H1 (cell line): ENCODE results near the gene MT4. TPM values are rescaled to one million over a fixed set of nuclear protein-coding genes. Genes with fewer than 3 reads are reported as not detected.

Source experiments
- CTCF ChIA-PET: fragments of 300-600 bp; sonication (Branson Sonifier 250); formaldehyde crosslinking; loops from one replicate; lab custom pipeline; 2021; ENCODE audit not compliant: partially characterized antibody; lab: Charles Lee
- POLR2A ChIA-PET: fragments of 300-600 bp; sonication (Branson Sonifier 250); formaldehyde crosslinking; loops from one replicate; lab custom pipeline; 2021; ENCODE audit warnings: inconsistent platforms; ENCODE audit not compliant: partially characterized antibody; lab: Charles Lee
- DNase-seq, 2 experiments: peaks; one replicate each; pipeline versions ENCODE4 v3.0.0 to v3.0.0-alpha.2; 2010 to 2022; ENCODE audit warnings: low spot score in 2 of 2, low read depth in 1 of 2, mixed read lengths in 1 of 2
- FAIRE-seq: peaks from 2 replicates; lab custom pipeline; 2011; peaks lifted over from hg19 to GRCh38; lab: Jason Lieb, UNC
- H2AFZ ChIP-seq: 2 replicates; pipeline ENCODE4 v1.8.1; 2012; ENCODE audit warnings: low read length, inconsistent platforms
- H2AK5ac ChIP-seq: 2 replicates; pipeline ENCODE4 v1.6.1; 2013; ENCODE audit warnings: low read depth, low read length
- H2BK120ac ChIP-seq: replicated peaks from 2 replicates; pipeline ENCODE3; 2013; ENCODE audit warnings: low read depth, low read length, inconsistent platforms
- H2BK12ac ChIP-seq: 2 replicates; pipeline ENCODE4 v1.6.1; 2013; ENCODE audit warnings: low read depth, low read length
- H2BK15ac ChIP-seq: 2 replicates; pipeline ENCODE4 v1.6.1; 2013; ENCODE audit warnings: low read length
- H2BK20ac ChIP-seq: 2 replicates; pipeline ENCODE4 v1.6.1; 2013; ENCODE audit warnings: low read length
- H2BK5ac ChIP-seq: 2 replicates; pipeline ENCODE4 v1.6.1; 2013; ENCODE audit warnings: low read depth, low read length
- H3K14ac ChIP-seq: 2 replicates; pipeline ENCODE4 v1.6.1; 2013; ENCODE audit warnings: inconsistent platforms; ENCODE audit not compliant: insufficient read length
- H3K18ac ChIP-seq: 2 replicates; pipeline ENCODE4 v1.6.1; 2013; ENCODE audit warnings: low read length; ENCODE audit errors: extremely low read depth
- H3K23ac ChIP-seq: 2 replicates; pipeline ENCODE4 v1.6.1; 2013; ENCODE audit warnings: inconsistent platforms; ENCODE audit not compliant: insufficient read length
- H3K23me2 ChIP-seq: 2 replicates; pipeline ENCODE4 v1.6.1; 2013; ENCODE audit warnings: low read depth, low read length
- H3K27ac ChIP-seq: 2 replicates; pipeline ENCODE4 v1.6.1; 2011; ENCODE audit warnings: low read depth, low read length, inconsistent platforms
- H3K27me3 ChIP-seq, 4 experiments: replicated peaks in 1 of 4; 1 replicate in 1 of 4; 2 replicates in 3 of 4; pipeline versions ENCODE4 v1.6.1 to v1.8.1; 2011 to 2013; ENCODE audit warnings: low read length in 3 of 4, mild to moderate bottlenecking in 3 of 4, inconsistent platforms in 2 of 4, mixed read lengths in 2 of 4, moderate library complexity in 1 of 4; ENCODE audit not compliant: control insufficient read depth in 3 of 4, insufficient read depth in 3 of 4; ENCODE audit errors: extremely low read depth in 1 of 4
- H3K36me3 ChIP-seq, 4 experiments: 2 replicates each; pipeline versions ENCODE4 v1.6.1 to v1.8.1; 2011 to 2013; ENCODE audit warnings: mild to moderate bottlenecking in 4 of 4, low read length in 3 of 4, moderate library complexity in 2 of 4, control low read depth in 1 of 4, inconsistent platforms in 1 of 4; ENCODE audit not compliant: insufficient read depth in 4 of 4, control insufficient read depth in 2 of 4
- H3K4ac ChIP-seq: replicated peaks from 2 replicates; pipeline ENCODE3; 2013; ENCODE audit warnings: low read length, low read depth, mixed read lengths, inconsistent platforms; ENCODE audit not compliant: insufficient read length
- H3K4me1 ChIP-seq, 4 experiments: replicated peaks in 1 of 4; 1 replicate in 1 of 4; 2 replicates in 3 of 4; pipeline versions ENCODE4 v1.6.1 to v1.8.1; 2011 to 2013; ENCODE audit warnings: low read length in 3 of 4, inconsistent platforms in 2 of 4, mixed read lengths in 1 of 4; ENCODE audit not compliant: insufficient read depth in 4 of 4, control insufficient read depth in 3 of 4
- H3K4me2 ChIP-seq, 2 experiments: 2 replicates each; pipeline versions ENCODE4 v1.6.1 to v1.8.1; 2011 to 2013; ENCODE audit warnings: low read depth in 2 of 2, low read length in 2 of 2, control low read depth in 1 of 2, inconsistent platforms in 1 of 2, mild to moderate bottlenecking in 1 of 2; ENCODE audit not compliant: insufficient read depth in 1 of 2
- H3K4me3 ChIP-seq, 4 experiments: fragments of 200-600, 300-600 bp in 1 of 4; sonication (generic), shearing (Covaris generic), sonication (Bioruptor Twin) in 1 of 4; 2 replicates each; pipeline versions ENCODE4 v1.5.1 to v1.8.1; 2011 to 2016; ENCODE audit warnings: low read length in 4 of 4, low read depth in 3 of 4, control low read depth in 2 of 4, inconsistent platforms in 2 of 4, mild to moderate bottlenecking in 2 of 4, mixed read lengths in 1 of 4, moderate library complexity in 1 of 4; ENCODE audit not compliant: insufficient read depth in 2 of 4; ENCODE audit errors: extremely low read depth in 1 of 4
- H3K56ac ChIP-seq: replicated peaks from 2 replicates; pipeline ENCODE3; 2013; ENCODE audit warnings: low read depth, mild to moderate bottlenecking, mixed read lengths, low read length, inconsistent platforms; ENCODE audit not compliant: insufficient read length
- H3K79me1 ChIP-seq: 2 replicates; pipeline ENCODE4 v1.6.1; 2013; ENCODE audit warnings: low read depth, low read length, control low read depth
- H3K79me2 ChIP-seq, 2 experiments: 2 replicates each; pipeline versions ENCODE4 v1.6.1 to v1.8.1; 2012 to 2013; ENCODE audit warnings: low read length in 2 of 2, mild to moderate bottlenecking in 2 of 2, inconsistent platforms in 1 of 2; ENCODE audit not compliant: insufficient read depth in 2 of 2, control insufficient read depth in 1 of 2
- H3K9ac ChIP-seq, 4 experiments: replicated peaks in 1 of 4; 1 replicate in 1 of 4; 2 replicates in 3 of 4; pipeline versions ENCODE4 v1.6.1 to v1.8.1; 2011 to 2013; ENCODE audit warnings: low read depth in 3 of 4, low read length in 3 of 4, control low read depth in 2 of 4, mild to moderate bottlenecking in 2 of 4, moderate library complexity in 2 of 4, inconsistent platforms in 1 of 4; ENCODE audit errors: extremely low read depth in 1 of 4
- H3K9me3 ChIP-seq, 2 experiments: 2 replicates each; pipeline versions ENCODE4 v1.6.1 to v1.8.1; 2012 to 2013; ENCODE audit warnings: mild to moderate bottlenecking in 2 of 2, moderate library complexity in 2 of 2, control low read depth in 1 of 2, inconsistent platforms in 1 of 2, low read depth in 1 of 2, low read length in 1 of 2, mixed read lengths in 1 of 2; ENCODE audit not compliant: insufficient read depth in 2 of 2
- H4K20me1 ChIP-seq, 2 experiments: replicated peaks in 1 of 2; 2 replicates each; pipeline versions ENCODE3 to v1.8.1; 2011 to 2013; ENCODE audit warnings: inconsistent platforms in 2 of 2, low read length in 2 of 2, mild to moderate bottlenecking in 1 of 2; ENCODE audit not compliant: insufficient read depth in 2 of 2, control insufficient read depth in 1 of 2
- H4K5ac ChIP-seq: 2 replicates; pipeline ENCODE4 v1.6.1; 2013; ENCODE audit warnings: low read length, low read depth, mixed read lengths, inconsistent platforms; ENCODE audit not compliant: insufficient read length
- H4K8ac ChIP-seq: 2 replicates; pipeline ENCODE4 v1.8.0; 2013; ENCODE audit warnings: mild to moderate bottlenecking, moderate library complexity, low read length, inconsistent platforms; ENCODE audit not compliant: insufficient read depth; ENCODE audit errors: extremely low read depth
- H4K91ac ChIP-seq: replicated peaks from 2 replicates; pipeline ENCODE3; 2013; ENCODE audit warnings: low read length, mixed read lengths, inconsistent platforms; ENCODE audit not compliant: insufficient read length
- CTCF ChIP-seq, 3 experiments: IDR thresholded peaks; 1 replicate in 2 of 3; 2 replicates in 1 of 3; pipeline versions ENCODE4 v1.5.1 to v1.6.1; 2011; ENCODE audit warnings: low read length in 3 of 3, mild to moderate bottlenecking in 3 of 3, inconsistent platforms in 2 of 3, low read depth in 1 of 3, moderate library complexity in 1 of 3; ENCODE audit not compliant: insufficient read depth in 1 of 3; ENCODE audit errors: control extremely low read depth in 1 of 3
- HDAC2 ChIP-seq, 2 experiments: fragments of 300-600 bp in 1 of 2; sonication (generic) in 1 of 2; IDR thresholded peaks; 2 replicates each; pipeline ENCODE4 v1.6.1; 2011 to 2012; ENCODE audit warnings: low read depth in 2 of 2, low read length in 2 of 2, mild to moderate bottlenecking in 2 of 2, moderate library complexity in 2 of 2, borderline replicate concordance in 1 of 2, inconsistent platforms in 1 of 2
- KDM1A ChIP-seq: fragments of 200-600, 300-600 bp; sonication (generic); IDR thresholded peaks from 2 replicates; pipeline ENCODE4 v1.7.1; 2016; ENCODE audit warnings: mild to moderate bottlenecking, low read length, borderline replicate concordance
- KDM4A ChIP-seq: IDR thresholded peaks from one replicate; pipeline ENCODE4 v1.7.1; 2012; ENCODE audit warnings: low read depth, mild to moderate bottlenecking, moderate library complexity, low read length, inconsistent platforms; ENCODE audit not compliant: severe bottlenecking
- POU5F1 ChIP-seq: IDR thresholded peaks from 2 replicates; pipeline ENCODE4 v1.6.1; 2011; ENCODE audit warnings: low read depth, mild to moderate bottlenecking, low read length, moderate library complexity
- RAD21 ChIP-seq, 2 experiments: IDR thresholded peaks in 1 of 2; conservative IDR thresholded peaks in 1 of 2; 2 replicates each; pipeline ENCODE4 v1.6.1; 2011; ENCODE audit warnings: low read depth in 2 of 2, low read length in 2 of 2, improper control_type of control experiment in 1 of 2, inconsistent platforms in 1 of 2, mild to moderate bottlenecking in 1 of 2, moderate library complexity in 1 of 2
- RBBP5 ChIP-seq: IDR thresholded peaks from 2 replicates; pipeline ENCODE4 v1.7.1; 2012; ENCODE audit warnings: low read depth, mild to moderate bottlenecking, inconsistent platforms, low read length, moderate library complexity, borderline replicate concordance
- SIN3A ChIP-seq, 2 experiments: IDR thresholded peaks in 1 of 2; conservative IDR thresholded peaks in 1 of 2; 2 replicates each; pipeline ENCODE4 v1.6.1; 2011 to 2012; ENCODE audit warnings: low read length in 2 of 2, improper control_type of control experiment in 1 of 2, low read depth in 1 of 2, mild to moderate bottlenecking in 1 of 2
- SP2 ChIP-seq: IDR thresholded peaks from 2 replicates; pipeline ENCODE4 v1.6.1; 2012; ENCODE audit warnings: mild to moderate bottlenecking, low read length, inconsistent platforms
- SP4 ChIP-seq: IDR thresholded peaks from 2 replicates; pipeline ENCODE4 v1.6.1; 2012; ENCODE audit warnings: low read length, inconsistent platforms
- WGBS, 2 experiments: shearing (Covaris generic) in 1 of 2; methylation state at CpG; one replicate each; pipeline versions ENCODE4 v1.1.6 to v1.1.7; 2013 to 2015; ENCODE audit warnings: low lambda C conversion rate in 2 of 2, mixed read lengths in 2 of 2, inconsistent platforms in 1 of 2, low coverage in 1 of 2, missing lambda C conversion rate in 1 of 2; ENCODE audit not compliant: insufficient replicate concordance in 2 of 2, insufficient coverage in 1 of 2, insufficient read length in 1 of 2; ENCODE audit errors: extremely low coverage in 1 of 2, missing lambda C conversion rate in 1 of 2; 5-methylcytosine and 5-hydroxymethylcytosine counted together
- polyA plus RNA-seq, 7 experiments: library from polyadenylated mRNA; depleted of rRNA in 3 of 7; stranded (reverse) in 5 of 7; unstranded in 2 of 7; fragments of >200 nt in 5 of 7; fragments of 200-250 nt in 2 of 7; gene quantifications; 1 replicate in 5 of 7; 2 replicates in 1 of 7; 4 replicates in 1 of 7; pipeline versions ENCODE4 v1.2.1 to v1.2.3, GENCODE V29; 2011 to 2013; ENCODE audit warnings: missing spikeins in 2 of 7, mixed read lengths in 2 of 7
- total RNA-seq: library from RNA; stranded (reverse); fragmentation: NEBNext Ultra II Directional; extraction: Animal tissue kit (Norgen Biotek cat#: 25700); gene quantifications from 2 replicates; pipeline ENCODE4 v1.2.1, GENCODE V29; 2021

Gene MT4
- total and polyA plus RNA-seq, 2 of the 8 experiments (the other 6 are each of a cell fraction or from before 2014, with no cell fraction given): not detected

GRCh38 chr16:56603589-56603988, 38.7 kb downstream of the MT4 start:
- Histone ChIP-seq H3K4me1 (peaks cover 0 to 6% (median 3%) of the 10 kb centered on the region in 4 experiments; a peak in 3 of 7 replicates), H2BK120ac (no peak overlapping the region), H2AK5ac (no peak overlapping the region), H3K23me2 (peaks cover 7% of the 10 kb centered on the region; the same call in 1 of the 2 replicates), H2AFZ (no peak overlapping the region), H3K4me2 (no peak overlapping the region), H2BK15ac (no peak overlapping the region), H3K23ac (no peak overlapping the region), H3K4me3 (no peak overlapping the region), H3K27ac (no peak overlapping the region), H3K4ac (no peak overlapping the region), H3K79me2 (no peaks in the 10 kb centered on the region), H3K79me1 (no peaks in the 10 kb centered on the region), H4K91ac (no peak overlapping the region), H2BK12ac (no peak overlapping the region), H4K5ac (no peak overlapping the region), H3K56ac (no peak overlapping the region), H3K9me3 (no peaks in the 10 kb centered on the region), H4K8ac (no peak overlapping the region), H2BK5ac (no peak overlapping the region), H3K9ac (no peak overlapping the region), H3K36me3 (no peaks in the 10 kb centered on the region), H3K27me3 (peaks cover 2 to 25% (median 17%) of the 10 kb centered on the region in 4 experiments), H3K14ac (no peak overlapping the region), H2BK20ac (no peak overlapping the region), H4K20me1 (peaks cover 0 to 2% of the 10 kb centered on the region in 2 experiments), H3K18ac (no peak overlapping the region)
- peak; percentile 28 for FAIRE-seq
- ChIA-PET CTCF (interaction anchor here (0.7 to 9.2 kb wide), 24 partner anchors 8 to 188 kb away, joined by 3 to 85 read pairs (median 4); partner anchors contain the start of genes MT1E and MT3), POLR2A (interaction anchor here (0.7 to 1.0 kb wide), 2 partner anchors 22 to 64 kb away, joined by 3 to 5 read pairs; partner anchors contain the start of genes MT1E and MT1G)
- no peak for DNase-seq
- WGBS, 2 experiments: 76% methylated on average over 4 of the region's 4 CpGs; no CpG with 5 or more reads in 1 of the 2 experiments
- no peak for TF ChIP-seq SP4
- no peak for TF ChIP-seq KDM4A
- TF ChIP-seq SP2: no peak
- TF ChIP-seq KDM1A: no peak
- TF ChIP-seq CTCF (IDR thresholded peaks at IDR 0.05; ENCODE audit: control extremely low read depth in 1 of 3, insufficient read depth in 1 of 3, low read depth in 1 of 3, low read length in 3 of 3): peak; percentile 50 to 70 (median 59)
- TF ChIP-seq SIN3A (conservative IDR thresholded peaks at IDR 0.05 in 1 of 2, IDR thresholded peaks at IDR 0.05 in 1 of 2; ENCODE audit: low read depth in 1 of 2, low read length in 2 of 2): 0 out of 4 replicates have a peak, but pooled peaks of 1 of the 2 experiments have one; percentile 29
- TF ChIP-seq RAD21 (IDR thresholded peaks at IDR 0.05 in 1 of 2, conservative IDR thresholded peaks at IDR 0.05 in 1 of 2; ENCODE audit: low read depth in 2 of 2, low read length in 2 of 2): peak; percentile 59 to 67
- no peak for TF ChIP-seq RBBP5
- TF ChIP-seq POU5F1: no peak
- no peak for TF ChIP-seq HDAC2 (IDR thresholded peaks at IDR 0.05; ENCODE audit: borderline replicate concordance in 1 of 2, low read depth in 2 of 2, low read length in 2 of 2)
